GM21529 (cell line): Measurements from ENCODE around the gene HAGH.
A peak's percentile ranks its signal among the peaks of the same experiment; 100 is the strongest.
"Not testable (repeated sequence)": the region's sequence is repeated elsewhere in the genome, so short reads cannot be mapped to it uniquely, and the experiment has no call there.

Experiments used
- ATAC-seq: cut with Tn5 transposase; IDR thresholded peaks from one replicate; pipeline ENCODE4 v1.9.1; 2021; ENCODE audit not compliant: unreplicated experiment

HAGH gene

GRCh38 chr16:1826691-1827573 lies at the start of gene HAGH, which contains the start of gene FAHD1:
HAGH (minus strand) TSS chr16:1826825; CDS start chr16:1826787, 38 bp downstream.
FAHD1 (plus strand) TSS chr16:1827206; CDS start chr16:1827239, 33 bp downstream.
- ATAC-seq = peak; percentile 80

GRCh38 chr16:1876066-1876465 lies 49.4 kb upstream of the HAGH start:
- ATAC-seq = not testable (repeated sequence)

GRCh38 chr16:1874854-1875253 lies 48.2 kb upstream of the HAGH start:
- ATAC-seq = no peak

GRCh38 chr16:1871974-1872635 lies 45.5 kb upstream of the HAGH start, which contains the start of gene MEIOB:
MEIOB (minus strand) TSS chr16:1872164; CDS start chr16:1868175, 3,989 bp downstream.
- no peak for ATAC-seq

GRCh38 chr16:1870365-1871082 lies 43.9 kb upstream of the HAGH start:
- no peak for ATAC-seq

- no peak for ATAC-seq
Measured at GRCh38 chr16:1865902-1866690, 39.5 kb upstream of the HAGH start.

- no peak for ATAC-seq
Measured at GRCh38 chr16:1863681-1864460, 37.2 kb upstream of the HAGH start.

- no peak for ATAC-seq
Measured at GRCh38 chr16:1862394-1862793, 35.8 kb upstream of the HAGH start.

DNA sequence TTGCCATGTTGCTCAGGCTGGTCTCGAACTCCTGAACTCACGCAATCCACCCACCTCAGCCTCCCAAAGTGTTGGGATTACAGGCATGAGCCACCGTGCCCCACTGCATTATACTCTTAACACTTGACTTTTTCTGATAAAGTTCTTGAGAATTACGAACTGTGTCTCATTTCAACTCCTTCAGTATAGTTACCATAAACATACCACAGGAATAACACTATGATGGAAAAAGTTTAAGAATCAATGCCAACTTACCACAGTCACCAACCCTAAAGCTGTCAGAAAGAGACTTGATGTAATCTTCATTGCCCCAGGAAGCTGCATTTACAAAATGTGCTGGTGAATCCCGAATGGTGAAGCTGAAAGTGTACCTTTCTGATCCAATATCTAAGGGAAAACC lies 35.1 kb upstream of the HAGH start:
- no peak for ATAC-seq

- no peak for ATAC-seq
Measured at GRCh38 chr16:1859650-1860049, 33.0 kb upstream of the HAGH start.

- ATAC-seq = no peak
Measured at GRCh38 chr16:1858189-1858865, 31.7 kb upstream of the HAGH start.

DNA sequence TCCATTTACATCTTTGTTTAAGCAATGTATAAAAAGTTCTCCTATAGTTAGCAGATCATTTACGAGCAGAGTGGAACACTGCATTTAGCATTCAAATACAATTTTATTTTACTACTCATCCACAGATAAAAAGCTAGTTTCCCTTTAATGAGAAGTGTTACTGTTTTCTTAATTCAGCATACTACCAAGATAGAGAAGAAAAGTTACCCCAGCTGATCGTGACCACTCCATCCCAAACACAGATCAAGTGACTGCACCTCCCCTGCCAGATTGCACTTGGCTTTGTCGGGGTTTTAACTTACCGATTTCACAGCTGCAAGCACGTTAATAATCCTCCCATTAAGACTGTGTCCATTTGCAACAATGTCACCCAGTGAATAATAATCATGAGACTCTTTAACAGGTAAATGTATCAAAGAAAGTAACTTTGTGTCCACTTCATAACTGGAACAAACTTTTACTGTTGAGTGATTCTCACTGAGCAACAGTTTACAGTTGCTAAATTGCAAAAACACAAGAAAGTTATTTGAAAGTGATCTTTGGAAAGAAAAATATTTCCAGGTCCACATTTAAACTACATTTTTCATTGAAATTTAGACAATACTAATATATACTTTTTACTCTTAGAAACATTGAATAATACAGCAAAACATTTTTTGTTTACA lies 30.9 kb upstream of the HAGH start:
- ATAC-seq = no peak

DNA sequence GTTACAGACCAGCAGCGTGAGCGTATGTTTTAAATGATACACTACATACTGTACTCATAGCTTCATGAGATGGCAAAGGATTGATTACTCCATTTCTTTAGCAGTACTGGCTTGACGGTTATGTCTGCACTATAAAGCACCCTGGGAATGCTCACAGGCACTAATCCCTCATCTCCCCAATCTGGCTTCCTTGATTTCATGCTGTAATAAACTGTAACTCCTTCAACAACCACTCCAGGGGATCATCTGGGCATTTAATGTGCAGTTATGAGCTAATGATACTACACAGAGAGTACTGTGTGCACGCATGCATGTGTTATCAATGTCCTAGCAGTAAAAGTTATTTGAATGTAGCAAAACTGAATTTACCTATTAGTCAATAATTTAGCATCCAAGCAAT lies 25.2 kb upstream of the HAGH start:
- no peak for ATAC-seq

GRCh38 chr16:1850981-1851380 lies 24.4 kb upstream of the HAGH start:
- no peak for ATAC-seq

DNA sequence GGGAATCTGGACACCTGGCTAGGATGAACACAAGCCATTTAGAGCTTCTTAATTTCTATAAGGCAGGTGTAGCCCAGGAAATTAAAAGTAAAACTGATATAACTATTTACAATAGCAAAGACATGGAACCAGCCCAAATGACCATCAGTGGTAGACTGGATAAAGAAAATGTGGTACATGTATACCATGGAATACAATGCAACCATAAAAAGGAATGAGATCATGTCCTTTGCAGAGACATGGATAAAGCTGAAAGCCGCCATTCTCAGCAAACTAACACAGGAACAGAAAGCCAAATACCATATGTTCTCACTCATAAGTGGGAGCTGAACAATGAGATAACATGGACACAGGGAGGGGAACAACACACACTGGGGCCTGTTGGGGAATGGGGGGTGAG lies 19.8 kb upstream of the HAGH start:
- no peak for ATAC-seq

- ATAC-seq = no peak
Measured at GRCh38 chr16:1845985-1846384, 19.4 kb upstream of the HAGH start.

DNA sequence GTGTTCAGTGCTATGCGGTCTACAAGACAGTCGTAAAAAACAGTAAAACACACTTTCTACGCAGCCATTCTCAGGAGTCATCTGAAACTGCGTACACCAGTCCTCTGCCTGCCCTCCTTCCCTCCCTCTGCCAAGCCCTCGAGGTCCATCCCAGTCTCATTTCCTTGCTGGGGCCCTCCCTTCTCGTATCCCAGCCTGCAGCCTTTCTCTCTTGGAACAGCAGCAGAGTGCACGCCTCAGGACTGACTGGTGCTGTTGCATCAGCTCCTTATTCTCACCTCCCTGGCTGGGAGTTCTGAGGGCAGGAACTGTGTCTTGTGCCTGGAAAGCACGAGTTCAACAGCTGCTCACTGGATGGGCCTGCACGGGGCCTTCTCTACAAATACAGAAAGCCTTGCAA lies 12.9 kb upstream of the HAGH start:
- ATAC-seq = no peak

DNA sequence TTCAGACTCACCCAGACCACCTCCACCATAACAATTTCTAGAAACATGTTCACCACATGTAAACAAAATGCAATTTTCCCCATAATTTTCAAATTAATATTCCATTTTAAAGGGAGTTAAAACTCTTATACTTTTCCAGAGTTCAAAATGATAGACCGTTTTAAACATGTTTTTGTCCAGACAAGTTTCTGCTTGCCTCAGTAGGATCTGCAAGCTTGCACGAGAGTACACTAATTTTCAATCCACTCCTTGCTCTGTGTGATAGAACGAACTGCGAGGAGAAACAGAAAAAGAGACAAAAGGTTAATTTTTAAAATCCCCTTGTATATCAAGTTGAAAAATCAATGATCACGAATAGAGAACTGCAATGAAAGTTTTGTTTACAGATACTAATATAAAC lies 7.5 kb upstream of the HAGH start:
- ATAC-seq = no peak
